ENCODE results near the gene EPG5.

- TF ChIP-seq CTCF (conservative IDR thresholded peaks at IDR 0.05; ENCODE audit: low read length) (no peak), EZH2phosphoT487 (IDR thresholded peaks at IDR 0.05; ENCODE audit: borderline replicate concordance, low read depth, low read length) (no peak)
Measured at GRCh38 chr18:45954070-45954934, 12.8 kb downstream of the EPG5 start.
